ENCODE results near the gene ESF1. TPM values are rescaled to one million over a fixed set of nuclear protein-coding genes. Genes with fewer than 3 reads are reported as not detected.

ESF1 gene
- total and polyA plus RNA-seq, 2 of the 8 experiments (the other 6 are each of a cell fraction or from before 2014, with no cell fraction given): 1.1 to 32.9 TPM

- Histone ChIP-seq H3K23me2 (ENCODE audit: low read depth, low read length) (no peaks in the 10 kb centered on the region; the same call in 1 of the 2 replicates), H3K79me2 (ENCODE audit: control insufficient read depth in 1 of 2, insufficient read depth in 2 of 2, low read length in 2 of 2) (peaks cover 0 to 37% of the 10 kb centered on the region in 2 experiments; a peak in 2 of 4 replicates), H3K79me1 (ENCODE audit: low read depth, low read length) (no peaks in the 10 kb centered on the region; the same call in 1 of the 2 replicates), H3K36me3 (ENCODE audit: control insufficient read depth in 2 of 4, insufficient read depth in 4 of 4, low read length in 3 of 4) (peaks cover 6 to 84% (median 53%) of the 10 kb centered on the region in 4 experiments; a peak in 7 of 8 replicates), H3K4me3 (ENCODE audit: extremely low read depth in 1 of 4, insufficient read depth in 2 of 4, low read depth in 3 of 4, low read length in 4 of 4) (no peak overlapping the region), H2BK120ac (replicated peaks; ENCODE audit: low read depth, low read length) (no peak overlapping the region), H4K20me1 (replicated peaks in 1 of 2; ENCODE audit: control insufficient read depth in 1 of 2, insufficient read depth in 2 of 2, low read length in 2 of 2) (peaks cover 2 to 5% of the 10 kb centered on the region in 2 experiments), H2BK20ac (ENCODE audit: low read length) (no peak overlapping the region), H3K9ac (replicated peaks in 1 of 4; ENCODE audit: extremely low read depth in 1 of 4, low read depth in 3 of 4, low read length in 3 of 4) (no peak overlapping the region), H3K18ac (ENCODE audit: extremely low read depth, low read length) (no peak overlapping the region), H3K56ac (replicated peaks; ENCODE audit: insufficient read length, low read depth, low read length) (no peak overlapping the region), H4K91ac (replicated peaks; ENCODE audit: insufficient read length, low read length) (no peak overlapping the region), H3K23ac (ENCODE audit: insufficient read length) (no peak overlapping the region), H3K9me3 (ENCODE audit: insufficient read depth in 2 of 2, low read depth in 1 of 2, low read length in 1 of 2) (no peaks in the 10 kb centered on the region), H4K8ac (ENCODE audit: extremely low read depth, insufficient read depth, low read length) (no peak overlapping the region), H4K5ac (ENCODE audit: insufficient read length, low read depth, low read length) (no peak overlapping the region), H3K4me1 (replicated peaks in 1 of 4; ENCODE audit: control insufficient read depth in 3 of 4, insufficient read depth in 4 of 4, low read length in 3 of 4) (no peaks in the 10 kb centered on the region), H3K4ac (replicated peaks; ENCODE audit: insufficient read length, low read depth, low read length) (no peak overlapping the region), H2BK5ac (ENCODE audit: low read depth, low read length) (no peak overlapping the region), H2BK15ac (ENCODE audit: low read length) (no peak overlapping the region), H3K27ac (ENCODE audit: low read depth, low read length) (no peak overlapping the region), H2AK5ac (ENCODE audit: low read depth, low read length) (no peak overlapping the region), H2AFZ (ENCODE audit: low read length) (no peak overlapping the region), H3K27me3 (replicated peaks in 1 of 4; ENCODE audit: control insufficient read depth in 3 of 4, extremely low read depth in 1 of 4, insufficient read depth in 3 of 4, low read length in 3 of 4) (no peaks in the 10 kb centered on the region), H3K14ac (ENCODE audit: insufficient read length) (no peak overlapping the region), H2BK12ac (ENCODE audit: low read depth, low read length) (no peak overlapping the region), H3K4me2 (ENCODE audit: insufficient read depth in 1 of 2, low read depth in 2 of 2, low read length in 2 of 2) (no peak overlapping the region)
- ChIA-PET CTCF (ENCODE audit: partially characterized antibody) (interaction anchor here (1.1 to 1.9 kb wide), 3 partner anchors 9 to 166 kb away, joined by 3 to 4 read pairs (median 4); no protein-coding TSS in a partner anchor), POLR2A (ENCODE audit: partially characterized antibody) (interaction anchor here (1.6 to 2.1 kb wide), 3 partner anchors 8 to 15 kb away, joined by 3 to 8 read pairs (median 3); partner anchors contain the start of genes ESF1 and NDUFAF5)
- 94% methylated on average over 4 of the region's 4 CpGs; no CpG with 5 or more reads in 1 of the 2 experiments for WGBS, 2 experiments (ENCODE audit: extremely low coverage in 1 of 2, insufficient coverage in 1 of 2, insufficient read length in 1 of 2, insufficient replicate concordance in 2 of 2, low coverage in 1 of 2, low lambda C conversion rate in 2 of 2, missing lambda C conversion rate in 1 of 2)
- DNase-seq (ENCODE audit: low read depth in 1 of 2, low spot score in 2 of 2): no peak
- FAIRE-seq: no peak
- no peak for TF ChIP-seq TCF12 (IDR thresholded peaks at IDR 0.05; ENCODE audit: low read depth, low read length)
- no peak for TF ChIP-seq GABPA (IDR thresholded peaks at IDR 0.05; ENCODE audit: borderline replicate concordance, insufficient read depth, low read length)
- TF ChIP-seq RFX5 (IDR thresholded peaks at IDR 0.05; ENCODE audit: borderline replicate concordance, low read depth, low read length): no peak
- no peak for TF ChIP-seq HDAC6 (IDR thresholded peaks at IDR 0.05; ENCODE audit: low read depth, low read length)
- TF ChIP-seq YY1 (IDR thresholded peaks at IDR 0.05; ENCODE audit: low read depth, low read length): no peak
- no peak for TF ChIP-seq CHD1 (IDR thresholded peaks at IDR 0.05; ENCODE audit: low read depth, low read length)
- no peak for TF ChIP-seq CBX5 (IDR thresholded peaks at IDR 0.05; ENCODE audit: low read depth, low read length)
- TF ChIP-seq, protein P1, sequence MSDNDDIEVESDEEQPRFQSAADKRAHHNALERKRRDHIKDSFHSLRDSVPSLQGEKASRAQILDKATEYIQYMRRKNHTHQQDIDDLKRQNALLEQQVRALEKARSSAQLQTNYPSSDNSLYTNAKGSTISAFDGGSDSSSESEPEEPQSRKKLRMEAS (IDR thresholded peaks at IDR 0.05): no peak
- TF ChIP-seq, protein P2, sequence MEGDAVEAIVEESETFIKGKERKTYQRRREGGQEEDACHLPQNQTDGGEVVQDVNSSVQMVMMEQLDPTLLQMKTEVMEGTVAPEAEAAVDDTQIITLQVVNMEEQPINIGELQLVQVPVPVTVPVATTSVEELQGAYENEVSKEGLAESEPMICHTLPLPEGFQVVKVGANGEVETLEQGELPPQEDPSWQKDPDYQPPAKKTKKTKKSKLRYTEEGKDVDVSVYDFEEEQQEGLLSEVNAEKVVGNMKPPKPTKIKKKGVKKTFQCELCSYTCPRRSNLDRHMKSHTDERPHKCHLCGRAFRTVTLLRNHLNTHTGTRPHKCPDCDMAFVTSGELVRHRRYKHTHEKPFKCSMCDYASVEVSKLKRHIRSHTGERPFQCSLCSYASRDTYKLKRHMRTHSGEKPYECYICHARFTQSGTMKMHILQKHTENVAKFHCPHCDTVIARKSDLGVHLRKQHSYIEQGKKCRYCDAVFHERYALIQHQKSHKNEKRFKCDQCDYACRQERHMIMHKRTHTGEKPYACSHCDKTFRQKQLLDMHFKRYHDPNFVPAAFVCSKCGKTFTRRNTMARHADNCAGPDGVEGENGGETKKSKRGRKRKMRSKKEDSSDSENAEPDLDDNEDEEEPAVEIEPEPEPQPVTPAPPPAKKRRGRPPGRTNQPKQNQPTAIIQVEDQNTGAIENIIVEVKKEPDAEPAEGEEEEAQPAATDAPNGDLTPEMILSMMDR (IDR thresholded peaks at IDR 0.05; ENCODE audit: control extremely low read depth in 1 of 3, insufficient read depth in 1 of 3, low read depth in 1 of 3, low read length in 3 of 3): no peak
- TF ChIP-seq PHF8 (conservative IDR thresholded peaks at IDR 0.05; ENCODE audit: low read depth, low read length): no peak
- no peak for TF ChIP-seq KDM4A (IDR thresholded peaks at IDR 0.05; ENCODE audit: low read depth, low read length, severe bottlenecking)
Measured at GRCh38 chr20:13777171-13777601, 7.5 kb downstream of the ESF1 start.

Measured in H1 (cell line).